ENCODE data around the gene UFM1. TPM values are rescaled to one million over a fixed set of nuclear protein-coding genes. Genes with fewer than 3 reads are reported as not detected.
"Not testable (repeated sequence)": the region's sequence is repeated elsewhere in the genome, so short reads cannot be mapped to it uniquely, and the experiment has no call there.

UFM1 gene
- 61.3 and 61.9 TPM in 2 replicates for total RNA-seq

DNA sequence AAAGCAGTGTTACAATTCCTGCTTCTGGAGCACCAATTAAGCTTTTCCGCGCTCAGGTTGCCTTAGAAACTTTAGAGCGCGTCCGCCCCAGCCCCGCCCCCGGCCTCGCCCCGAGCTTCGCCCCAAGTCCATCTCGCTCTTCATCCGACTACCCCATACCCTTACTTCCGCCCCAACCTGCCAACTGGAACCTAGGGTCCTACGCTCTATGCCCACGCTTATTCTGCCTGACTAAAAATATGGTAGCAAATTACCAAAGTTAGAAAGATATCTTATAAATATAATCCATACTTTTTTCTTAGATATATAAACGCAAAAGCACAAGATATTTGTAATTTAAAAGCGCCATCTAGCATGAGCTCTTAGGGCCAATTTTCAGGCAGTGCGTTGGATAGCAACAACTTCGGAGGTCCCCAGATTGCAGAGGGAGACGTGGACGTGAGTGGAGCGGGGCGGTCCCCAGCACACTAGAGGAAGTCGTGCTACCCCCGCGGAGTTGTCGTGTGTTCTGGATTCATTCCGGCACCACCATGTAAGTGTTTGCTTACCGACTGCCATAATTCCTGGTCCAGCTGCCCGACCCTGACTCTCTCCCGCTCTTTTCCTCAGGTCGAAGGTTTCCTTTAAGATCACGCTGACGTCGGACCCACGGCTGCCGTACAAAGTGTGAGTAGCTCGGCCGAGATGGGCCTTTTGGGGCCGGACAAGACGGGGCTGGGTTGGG is at the start of gene UFM1:
TSS of gene UFM1 (plus strand) at position 462 of the 724 bp plus-strand sequence. CDS start at position 531, 69 bp downstream.
- peak; percentile 84 for DNase-seq (ENCODE audit: low read depth, low spot score)

DNA sequence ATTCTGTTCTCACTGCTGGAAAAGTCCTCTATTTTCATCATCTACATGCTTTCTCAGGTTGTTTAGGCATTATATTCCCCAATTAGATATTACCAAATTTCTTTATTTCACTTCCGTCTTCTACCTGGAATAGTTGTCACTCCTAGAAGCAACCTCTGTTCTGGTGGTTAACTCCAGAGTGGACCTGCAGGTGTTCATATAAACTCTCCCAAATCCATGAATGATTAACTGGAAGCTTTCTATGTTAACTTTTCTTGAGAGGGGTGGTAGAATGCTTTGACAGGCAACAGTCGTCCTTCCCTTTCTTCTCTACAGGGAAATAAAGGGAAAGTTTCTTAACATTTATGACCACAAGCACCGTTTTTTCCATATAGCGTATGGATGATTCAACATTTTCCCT is 48.4 kb upstream of the UFM1 start:
- no peak for DNase-seq (ENCODE audit: low read depth, low spot score)

DNA sequence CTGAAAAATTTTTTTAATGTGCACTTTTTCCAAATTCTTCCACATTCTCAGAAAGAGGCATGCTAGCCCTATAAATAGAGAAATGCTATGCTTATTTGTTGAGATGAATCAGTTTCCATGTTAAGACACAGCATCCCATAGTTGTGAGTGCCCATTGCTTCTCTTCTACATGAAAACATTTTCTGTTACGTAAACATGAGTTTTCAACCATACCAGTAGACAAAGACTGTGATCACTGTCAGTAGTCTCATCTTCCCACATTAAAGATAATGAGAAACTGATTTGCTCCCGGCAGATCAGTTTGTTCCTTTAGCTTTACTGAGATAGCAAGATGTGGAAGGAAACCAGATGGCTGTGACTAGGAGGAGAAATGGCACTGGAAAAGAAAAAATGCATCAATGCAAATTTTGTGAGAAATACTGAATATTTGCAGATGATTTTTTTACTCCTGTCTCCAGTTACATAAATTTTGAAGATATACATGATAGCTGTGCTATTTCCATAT is 45.8 kb upstream of the UFM1 start:
- no peak for DNase-seq (ENCODE audit: low read depth, low spot score)

DNA sequence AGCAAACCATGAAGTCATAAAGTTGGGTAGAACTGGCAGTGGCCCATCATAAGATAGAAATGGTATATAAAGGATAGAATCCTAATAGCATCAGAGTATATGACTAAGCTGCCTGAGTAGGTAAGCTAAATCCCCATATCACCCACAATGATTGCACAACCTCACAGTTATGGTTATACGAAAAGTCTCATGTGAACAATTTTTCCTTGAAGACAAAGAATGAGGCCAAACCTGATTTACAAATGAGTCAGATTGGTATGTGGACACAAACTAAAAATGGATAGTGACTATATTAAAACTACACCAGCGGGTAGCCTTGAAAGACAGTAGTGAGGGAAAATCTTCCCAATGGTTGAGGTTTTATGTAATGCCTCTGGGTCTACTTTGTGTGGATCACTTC is 40.9 kb upstream of the UFM1 start:
- DNase-seq (ENCODE audit: low read depth, low spot score) = no peak

DNA sequence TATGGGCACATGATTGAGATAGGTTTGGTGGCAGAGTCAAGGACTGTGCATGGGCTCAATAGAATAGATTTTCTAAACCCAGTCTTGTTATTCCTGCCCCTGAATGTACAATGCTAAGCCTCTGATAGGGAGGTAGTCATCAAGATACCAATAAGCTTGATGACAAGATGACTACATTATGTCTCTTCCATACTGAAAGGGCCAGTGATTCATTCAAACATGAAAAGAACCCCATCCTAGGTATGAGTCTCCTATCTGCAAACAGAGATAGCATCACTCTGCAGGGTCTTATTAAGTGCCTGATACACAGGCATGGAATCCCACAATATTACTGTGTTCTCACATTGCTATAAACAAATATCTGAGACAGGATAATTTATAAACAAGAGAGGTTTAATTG is 40.3 kb upstream of the UFM1 start:
- no peak for DNase-seq (ENCODE audit: low read depth, low spot score)

DNA sequence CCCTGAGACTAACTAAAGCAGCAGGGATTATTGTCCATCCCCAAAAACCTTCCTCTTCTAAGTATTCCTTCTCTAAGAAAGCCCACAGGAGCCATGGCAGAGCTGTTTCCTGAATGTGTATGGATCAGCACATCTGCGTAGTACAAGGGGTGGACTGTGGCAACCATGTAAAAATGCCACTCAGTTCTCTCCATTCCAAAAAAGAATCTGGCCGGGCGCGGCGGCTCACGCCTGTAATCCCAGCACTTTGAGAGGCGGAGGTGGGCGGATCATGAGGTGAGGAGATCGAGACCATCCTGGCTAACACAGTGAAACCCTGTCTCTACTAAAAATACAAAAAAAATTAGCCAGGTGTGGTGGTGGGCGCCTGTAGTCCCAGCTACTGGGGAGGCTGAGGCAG is 38.5 kb upstream of the UFM1 start:
- not testable (repeated sequence) for DNase-seq (ENCODE audit: low read depth, low spot score)

DNA sequence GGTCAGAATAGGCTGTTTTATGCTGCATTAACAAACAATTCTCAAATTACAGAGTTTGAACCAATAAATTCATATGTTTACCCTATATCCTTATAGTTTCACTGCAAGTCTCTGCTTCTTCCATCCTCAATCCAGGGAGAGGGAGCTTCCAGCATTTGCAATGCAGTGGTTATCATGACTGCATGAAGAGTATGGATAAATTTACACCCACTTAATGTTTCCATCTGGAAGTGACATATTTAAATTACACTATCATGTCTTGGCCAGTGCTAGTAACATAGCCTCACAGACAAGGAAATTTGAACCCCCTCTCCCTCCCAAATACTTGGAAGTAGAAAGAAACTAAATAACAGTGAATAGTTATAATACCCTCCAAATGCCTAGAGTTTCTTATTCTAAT is 33.5 kb upstream of the UFM1 start:
- DNase-seq (ENCODE audit: low read depth, low spot score) = no peak

DNA sequence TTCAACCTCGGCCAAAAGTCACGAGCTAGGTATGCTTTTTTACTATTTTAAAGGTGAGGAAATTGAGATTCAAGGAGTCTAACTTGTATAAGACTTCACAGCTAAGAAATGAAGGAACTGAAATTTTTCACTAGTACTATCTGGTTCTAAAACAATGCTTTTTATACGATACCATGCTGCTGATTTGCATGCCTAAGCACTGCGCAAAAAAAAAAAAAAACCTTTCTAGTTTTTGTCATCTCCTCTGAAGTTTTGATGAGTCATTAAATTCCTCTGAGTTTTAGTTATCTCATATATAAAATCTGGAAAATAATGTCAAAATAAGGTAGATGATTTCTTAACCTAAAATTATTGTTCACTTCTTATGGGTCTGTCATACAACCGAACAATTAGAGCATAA is 28.0 kb upstream of the UFM1 start:
- no peak for DNase-seq (ENCODE audit: low read depth, low spot score)

DNA sequence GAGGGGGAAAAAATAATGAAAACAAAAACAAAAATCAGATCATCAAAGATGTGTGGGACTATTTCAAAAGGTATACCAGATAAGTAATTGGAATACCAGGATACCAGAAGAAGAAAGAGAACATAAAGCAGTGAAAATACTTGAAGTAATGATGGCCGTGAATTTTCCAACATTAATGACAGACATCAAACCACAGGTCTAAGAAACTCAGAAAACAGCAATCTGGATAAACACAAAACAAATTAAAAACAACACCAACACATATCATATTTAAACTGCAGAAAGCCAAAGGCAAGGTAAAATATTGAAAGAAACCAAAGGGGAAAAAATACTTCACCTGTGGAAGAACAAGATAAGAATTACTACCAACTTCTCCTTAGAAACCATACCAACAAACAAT is 24.2 kb upstream of the UFM1 start:
- DNase-seq (ENCODE audit: low read depth, low spot score) = no peak

DNA sequence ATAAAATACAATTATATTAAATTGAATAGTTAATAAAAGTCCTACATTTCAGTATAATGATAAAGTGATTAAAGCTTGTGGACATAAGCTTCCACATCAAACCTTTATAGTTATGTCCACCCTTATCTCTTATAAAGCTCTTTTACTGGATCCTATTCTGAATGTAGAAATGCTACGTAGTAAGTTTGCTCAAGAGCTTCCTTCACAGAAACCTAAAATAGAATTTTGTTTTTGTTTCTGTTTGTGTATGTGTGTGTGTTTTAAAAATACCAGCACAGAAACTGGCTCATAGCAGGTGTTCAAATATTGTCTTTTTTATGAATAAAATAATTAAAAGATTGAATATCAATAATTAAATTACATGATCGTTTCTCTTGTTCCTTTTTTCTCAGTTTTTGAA is 21.0 kb upstream of the UFM1 start:
- no peak for DNase-seq (ENCODE audit: low read depth, low spot score)

DNA sequence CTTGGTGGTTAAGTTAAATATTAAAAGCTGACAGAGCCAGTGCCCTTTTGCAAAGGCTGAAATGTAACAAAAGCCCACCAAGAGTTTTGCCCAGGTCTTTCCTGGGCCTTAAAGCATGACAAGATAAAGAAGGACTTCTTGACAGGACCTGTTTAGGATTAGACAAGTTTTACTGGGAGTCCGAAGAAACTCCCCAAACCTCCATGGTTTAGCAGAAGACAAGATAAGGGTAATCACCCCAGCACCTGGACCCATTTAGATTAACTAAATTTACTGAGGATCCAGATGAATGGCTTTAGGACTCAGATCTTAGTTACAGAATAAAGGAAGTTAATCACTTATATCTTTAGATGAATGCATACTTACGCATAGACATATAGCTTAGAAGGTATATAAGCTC is 14.8 kb upstream of the UFM1 start:
- DNase-seq (ENCODE audit: low read depth, low spot score) = no peak

DNA sequence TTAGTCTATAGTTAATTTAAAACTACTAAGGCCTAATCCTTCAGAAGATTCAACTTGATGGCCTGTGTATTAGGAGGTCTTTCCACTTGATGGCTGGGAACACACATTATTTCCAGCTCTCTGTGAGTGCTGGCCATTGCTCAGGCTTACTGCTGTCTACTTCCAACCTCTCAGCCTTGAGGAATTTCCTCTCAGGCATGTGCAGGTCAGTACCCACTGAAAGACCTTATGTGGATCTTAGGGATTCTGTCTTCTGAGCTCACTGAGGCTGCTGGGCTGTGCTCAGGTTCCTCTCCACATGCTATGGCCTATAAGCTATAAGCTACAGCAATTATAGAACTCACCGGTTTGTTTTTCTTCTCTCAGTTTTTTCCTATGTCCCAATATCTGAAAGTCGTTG is 11.6 kb upstream of the UFM1 start:
- DNase-seq (ENCODE audit: low read depth, low spot score) = no peak

DNA sequence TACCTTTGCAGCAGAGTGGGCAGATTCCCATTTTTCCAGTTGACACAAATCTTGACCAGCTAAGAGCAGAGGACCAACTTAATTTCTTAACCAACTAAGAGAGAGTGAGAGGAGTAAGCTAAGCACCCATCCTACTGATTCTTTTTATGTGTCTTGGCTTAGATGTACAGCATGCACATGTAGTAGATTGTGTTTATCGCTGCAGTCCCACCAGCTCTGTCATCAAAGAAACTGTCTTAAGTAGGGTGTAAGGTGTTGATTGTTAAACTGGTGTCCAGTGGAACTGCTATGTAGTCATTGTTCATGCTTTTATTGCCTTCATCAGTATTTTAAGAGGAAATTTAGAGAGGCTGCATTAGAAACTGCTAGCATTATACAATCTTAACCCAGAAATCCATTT is 9.0 kb upstream of the UFM1 start:
- no peak for DNase-seq (ENCODE audit: low read depth, low spot score)

DNA sequence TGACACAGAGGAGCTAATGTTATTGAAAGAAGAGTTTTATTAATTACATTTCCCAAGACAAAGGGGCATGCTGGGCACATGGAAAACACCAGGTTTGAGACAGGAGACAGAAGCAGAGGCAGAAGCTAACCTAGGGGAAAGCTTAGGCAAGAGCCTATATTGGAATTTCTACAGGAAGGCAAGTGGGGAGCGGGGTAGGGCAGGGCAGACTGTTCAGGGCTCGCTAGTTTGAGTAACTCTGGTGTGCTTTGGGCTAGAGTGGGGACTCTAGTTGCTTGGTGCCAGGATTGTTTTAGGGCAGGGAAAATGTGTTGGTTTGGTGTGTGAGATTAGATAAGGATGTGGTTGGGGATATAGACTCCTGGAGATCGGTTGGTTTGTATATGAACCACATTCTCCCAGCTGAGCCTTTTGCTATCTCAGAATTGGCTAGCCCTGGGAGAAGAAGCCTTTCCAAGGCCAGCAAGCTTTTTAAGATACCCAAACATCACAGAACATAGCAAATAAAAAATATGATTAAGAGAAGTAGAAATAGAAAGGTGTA is 8.4 kb upstream of the UFM1 start:
- DNase-seq (ENCODE audit: low read depth, low spot score) = no peak

DNA sequence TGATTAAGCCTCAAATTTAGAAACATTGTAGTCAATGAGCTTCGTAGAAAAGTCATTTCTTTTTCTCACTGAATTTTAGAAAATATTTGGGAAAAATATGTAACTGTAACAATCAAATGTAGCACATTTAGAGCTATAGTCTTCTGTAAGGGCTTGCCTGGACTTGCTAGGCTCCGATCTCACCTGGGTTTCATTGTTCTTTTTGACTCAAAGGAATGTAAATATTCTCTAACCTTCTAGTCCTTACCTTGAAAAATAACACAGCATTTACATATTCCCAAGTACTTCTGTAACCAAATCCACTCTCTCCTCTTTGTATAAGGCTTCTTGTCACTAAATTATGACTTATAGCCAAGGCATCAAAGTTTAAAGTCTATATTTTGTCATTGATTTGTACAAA is 2.9 kb upstream of the UFM1 start:
- no peak for DNase-seq (ENCODE audit: low read depth, low spot score)

DNA sequence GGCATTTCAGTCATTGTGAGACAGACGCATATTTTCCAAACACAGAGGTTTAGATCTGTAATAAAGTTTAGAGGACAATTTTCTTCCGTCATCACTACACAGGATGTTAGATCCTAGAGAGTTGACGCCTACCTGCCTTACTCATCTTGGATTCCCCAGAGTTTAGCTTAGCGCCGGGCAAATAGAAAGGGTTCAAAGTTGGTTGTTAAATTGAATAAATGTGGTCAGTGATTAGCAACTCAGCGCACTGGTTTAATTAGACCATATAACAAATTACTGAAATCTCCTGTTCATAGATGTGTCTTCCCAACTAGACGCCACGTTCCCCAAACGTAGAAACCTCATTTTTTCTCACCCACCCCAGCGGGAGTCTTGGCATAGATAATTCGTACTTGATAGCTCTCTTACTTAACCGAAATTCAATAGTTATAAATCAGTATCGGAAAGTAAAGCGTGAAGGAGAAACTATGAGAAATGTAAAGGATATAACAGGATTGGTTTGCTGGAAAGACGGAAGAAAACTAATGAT is 726 bp upstream of the UFM1 start:
- DNase-seq (ENCODE audit: low read depth, low spot score) = no peak

DNA sequence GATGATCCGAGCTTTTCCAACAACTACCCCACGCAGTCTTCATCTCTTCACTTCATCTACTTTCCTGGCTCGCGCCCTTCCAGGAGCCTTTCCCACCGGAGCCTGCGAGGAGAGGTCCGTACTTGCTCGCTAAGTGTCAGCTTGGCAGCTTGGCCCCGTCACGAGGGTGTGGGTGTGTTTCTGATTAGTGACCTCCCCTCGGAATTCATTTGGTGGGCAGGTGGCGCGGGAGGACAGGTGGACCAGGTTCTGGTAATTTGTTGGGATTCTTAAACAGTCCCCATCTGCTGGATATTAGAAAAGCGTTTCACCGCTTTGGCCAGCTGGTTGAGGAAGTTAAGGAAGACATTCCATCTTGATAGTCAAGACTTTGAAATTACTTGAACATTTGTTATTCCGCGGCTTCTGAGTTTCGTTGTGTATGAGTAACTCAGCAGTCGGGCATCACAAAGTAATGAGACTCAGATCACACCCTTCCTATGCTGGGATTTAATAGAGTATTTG is 515 bp downstream of the UFM1 start:
- peak; percentile 17 for DNase-seq (ENCODE audit: low read depth, low spot score)

DNA sequence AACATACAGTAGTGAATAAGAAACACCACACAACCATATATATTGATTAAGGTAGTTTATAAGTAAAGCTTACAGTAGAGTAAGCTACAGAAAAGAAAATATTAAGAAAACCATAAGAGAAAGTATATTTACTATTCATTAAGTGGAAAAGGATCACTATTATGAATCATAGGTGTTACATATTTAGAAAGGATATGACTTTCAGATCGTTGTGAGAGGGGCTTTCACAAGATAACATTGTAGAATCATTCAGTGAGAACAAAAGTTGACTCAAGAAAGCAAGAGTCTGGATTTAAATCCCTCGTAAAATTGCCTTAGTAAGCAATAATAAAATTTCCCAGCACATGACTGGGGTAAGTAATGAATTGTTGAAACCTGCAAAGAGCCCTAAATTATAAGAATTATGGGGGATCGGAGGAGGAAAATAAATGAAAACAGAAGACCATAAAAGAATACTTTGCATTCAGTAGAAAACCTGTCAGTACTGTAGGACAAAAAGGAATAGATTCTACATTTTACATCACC is 6.0 kb downstream of the UFM1 start:
- no peak for DNase-seq (ENCODE audit: low read depth, low spot score)

DNA sequence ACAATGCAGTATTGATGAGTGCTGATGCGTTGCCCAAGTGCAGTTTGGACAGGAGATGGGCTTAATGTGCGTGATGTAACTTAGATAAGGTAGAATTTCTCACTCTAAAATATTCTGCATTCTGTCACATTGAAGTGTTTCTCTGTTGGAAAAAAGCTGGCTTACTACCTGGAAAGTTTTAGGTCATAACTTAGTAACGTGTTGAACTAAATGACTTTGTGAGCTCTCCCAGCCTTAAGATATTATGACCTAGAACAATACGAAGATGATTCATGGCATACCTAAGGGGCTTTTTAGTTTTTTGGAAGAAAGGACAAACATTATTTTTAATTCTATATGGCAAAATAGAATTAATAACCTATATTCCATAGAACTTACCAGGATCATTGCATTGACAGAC is 9.0 kb downstream of the UFM1 start:
- DNase-seq (ENCODE audit: low read depth, low spot score) = no peak

DNA sequence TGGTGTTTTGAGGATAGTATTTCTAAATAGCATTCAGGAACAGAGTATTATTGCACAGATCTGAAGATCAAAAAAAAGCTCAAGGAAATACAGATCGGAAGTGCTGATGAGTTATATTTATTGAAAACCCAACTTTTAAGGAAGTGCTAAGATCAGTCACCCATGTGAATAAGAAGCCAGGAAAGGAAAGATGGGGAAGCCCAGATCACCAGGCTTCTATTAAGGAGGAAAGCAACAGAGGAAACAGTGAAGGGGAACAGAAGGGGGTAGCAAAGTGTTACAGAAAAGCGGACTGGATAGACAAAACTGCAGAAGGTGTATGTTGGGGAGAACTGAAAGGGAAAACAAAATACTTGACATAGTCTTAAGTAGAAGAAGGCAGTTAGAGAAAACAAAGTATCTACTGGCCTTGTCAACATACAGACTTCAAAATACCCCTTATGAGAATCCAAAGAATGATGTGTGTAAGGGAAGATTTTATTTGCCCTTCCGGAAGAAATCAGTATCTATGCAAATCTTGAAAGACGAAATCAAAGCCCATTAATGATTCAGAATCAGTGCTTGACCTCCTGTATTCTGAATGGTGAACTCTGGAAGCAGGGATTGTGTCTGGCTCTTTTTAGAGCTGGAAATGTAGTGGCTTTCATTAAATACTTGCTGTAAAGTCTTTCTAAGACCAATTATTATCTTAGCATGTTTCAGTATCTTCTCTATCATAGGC is 12.1 kb downstream of the UFM1 start:
- DNase-seq (ENCODE audit: low read depth, low spot score) = no peak

DNA sequence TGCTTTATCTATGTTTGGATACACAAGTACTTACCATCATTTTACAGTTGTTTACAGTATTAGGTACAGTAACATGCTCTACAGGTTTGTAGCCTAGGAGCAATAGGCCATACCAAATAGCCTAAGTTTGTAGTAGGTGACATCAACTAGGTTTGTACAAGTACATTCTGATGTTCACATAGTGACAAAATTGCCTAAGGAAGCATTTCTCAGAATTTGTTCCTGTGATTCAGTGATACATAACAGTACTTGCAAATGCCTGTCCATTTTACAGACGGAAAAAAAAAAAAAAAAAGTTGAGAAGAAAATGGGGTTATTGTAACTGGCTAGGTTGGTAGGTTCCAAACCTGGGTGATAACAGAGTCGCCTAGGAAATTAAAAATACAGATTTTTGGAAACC is 13.6 kb downstream of the UFM1 start:
- DNase-seq (ENCODE audit: low read depth, low spot score) = no peak

DNA sequence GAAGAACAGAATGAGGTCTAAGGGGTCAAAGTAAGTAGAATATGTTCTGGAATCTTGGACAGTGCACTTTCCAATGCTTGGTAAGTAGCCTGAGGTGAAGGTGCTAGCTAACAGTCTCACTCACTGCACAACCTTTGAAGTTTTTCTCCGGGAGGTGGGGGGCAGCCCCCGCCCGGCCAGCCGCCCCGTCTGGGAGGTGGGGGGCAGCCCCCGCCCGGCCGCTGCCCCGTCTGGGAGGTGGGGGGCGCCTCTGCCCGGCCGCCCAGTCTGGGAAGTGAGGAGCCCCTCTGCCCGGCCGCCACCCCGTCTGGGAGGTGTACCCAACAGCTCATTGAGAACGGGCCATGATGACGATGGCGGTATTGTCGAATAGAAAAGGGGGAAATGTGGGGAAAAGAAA is 14.1 kb downstream of the UFM1 start:
- DNase-seq (ENCODE audit: low read depth, low spot score) = not testable (repeated sequence)

Measured in pulmonary artery endothelial cell (primary cell).